Stimulated activated CD4-positive, alpha-beta T cell treated with anti-CD3 and anti-CD28 coated beads, Interleukin-2, amount 100 ng/mL, for 48 hours (primary cell): Measurements from ENCODE around the gene MYH1.

Source experiments
- DNase-seq, 2 donors: peaks; one replicate each; pipeline ENCODE4 v3.0.0-alpha.2; 2020

Gene MYH1

DNA sequence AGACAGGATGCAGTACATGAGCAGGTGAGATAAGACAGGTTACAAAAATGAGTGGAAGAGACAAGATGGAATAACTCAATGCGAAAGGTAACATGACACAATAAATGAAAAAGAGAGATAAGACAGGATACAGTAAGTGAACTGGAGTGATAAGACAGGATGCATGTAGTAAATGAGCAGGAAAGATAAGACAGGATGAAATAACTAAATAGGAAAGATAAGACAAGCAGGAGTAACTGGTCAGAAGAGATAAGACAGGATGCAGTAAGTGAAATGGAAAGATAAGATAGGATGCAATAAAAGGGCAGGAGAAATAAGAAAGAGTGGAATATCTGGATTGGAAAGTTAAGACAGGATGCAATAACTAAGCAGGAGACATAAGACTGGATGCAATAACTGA lies 40.6 kb downstream of the MYH1 start:
- no peak for DNase-seq

DNA sequence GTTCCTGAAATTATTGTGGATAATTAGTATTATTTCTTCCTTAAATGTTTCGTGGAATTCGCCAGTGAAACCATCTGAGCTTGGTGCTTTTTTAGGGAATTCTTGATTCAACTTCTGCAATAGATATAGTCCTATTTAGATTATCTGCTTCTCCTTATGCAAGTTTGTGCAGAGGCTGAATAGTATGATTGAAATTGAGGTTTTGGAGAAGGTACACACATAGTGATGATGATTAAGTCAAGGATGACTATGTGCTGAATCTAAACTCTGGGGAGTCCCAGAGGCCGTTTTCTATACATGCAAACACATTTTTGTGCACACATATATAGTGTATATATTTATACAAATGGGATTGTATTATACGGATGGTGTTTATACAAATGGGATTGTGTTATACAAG lies 43.8 kb downstream of the MYH1 start:
- no peak for DNase-seq

DNA sequence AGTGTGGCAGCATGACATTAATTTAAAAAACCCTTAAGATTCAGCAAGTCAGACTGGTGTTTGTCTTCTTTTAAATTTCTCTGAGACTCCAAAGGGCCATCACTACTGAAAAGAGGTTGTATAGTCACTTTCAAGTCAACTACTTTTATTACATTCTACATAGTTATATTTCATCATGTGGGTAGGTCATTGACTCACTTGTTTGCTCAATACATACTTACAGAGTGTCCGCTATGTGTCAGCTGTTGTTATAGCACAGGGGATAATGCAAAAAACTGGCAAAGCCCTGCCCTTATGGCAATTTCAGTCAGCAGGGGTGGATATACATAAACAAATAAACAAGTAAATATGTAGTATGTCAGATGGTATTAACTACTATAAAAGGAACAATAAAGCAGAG lies 46.5 kb downstream of the MYH1 start:
- no peak for DNase-seq

DNA sequence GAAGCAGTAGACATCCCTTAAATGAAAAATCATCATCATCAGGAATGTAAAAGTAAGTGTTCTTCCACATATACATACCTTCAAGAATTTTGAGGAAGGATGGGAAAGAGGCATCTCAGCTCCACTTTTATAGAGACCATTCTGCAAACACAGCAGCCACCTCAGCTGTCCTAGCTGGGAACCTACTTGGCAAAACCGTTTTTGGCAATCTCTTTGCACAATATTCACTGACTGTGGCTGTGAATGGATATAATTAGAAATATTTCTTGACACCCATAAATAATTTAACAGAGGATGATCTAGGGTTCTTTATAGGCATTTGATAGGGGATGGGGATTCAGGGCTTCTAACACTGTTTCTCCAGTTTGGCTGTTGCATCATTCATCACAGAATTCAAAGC lies 48.9 kb downstream of the MYH1 start, which contains the start of gene MYH4:
Gene MYH4, minus strand, starts transcription at position 101 of the 400 bp plus-strand sequence. CDS start 2,814 bp downstream, outside the sequence.
- no peak for DNase-seq

DNA sequence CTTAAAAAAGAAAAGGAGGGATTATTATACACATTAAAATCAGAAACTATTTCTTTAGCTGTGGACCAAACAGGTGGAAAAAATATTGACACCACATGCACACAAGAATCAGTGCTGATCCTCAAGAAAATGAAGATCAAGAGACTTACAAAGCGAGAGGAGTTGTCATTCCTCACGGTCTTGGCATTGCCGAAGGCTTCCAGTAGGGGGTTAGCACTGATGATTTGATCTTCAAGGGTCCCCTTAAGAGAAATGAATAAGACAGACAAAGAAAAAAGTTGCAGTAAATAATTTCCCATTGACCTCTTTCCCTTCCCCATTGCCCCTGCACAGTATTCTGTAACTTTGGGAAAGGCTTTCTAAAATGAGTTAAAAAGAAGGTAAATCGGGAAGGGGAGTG lies 54.9 kb downstream of the MYH1 start:
- DNase-seq: no peak

DNA sequence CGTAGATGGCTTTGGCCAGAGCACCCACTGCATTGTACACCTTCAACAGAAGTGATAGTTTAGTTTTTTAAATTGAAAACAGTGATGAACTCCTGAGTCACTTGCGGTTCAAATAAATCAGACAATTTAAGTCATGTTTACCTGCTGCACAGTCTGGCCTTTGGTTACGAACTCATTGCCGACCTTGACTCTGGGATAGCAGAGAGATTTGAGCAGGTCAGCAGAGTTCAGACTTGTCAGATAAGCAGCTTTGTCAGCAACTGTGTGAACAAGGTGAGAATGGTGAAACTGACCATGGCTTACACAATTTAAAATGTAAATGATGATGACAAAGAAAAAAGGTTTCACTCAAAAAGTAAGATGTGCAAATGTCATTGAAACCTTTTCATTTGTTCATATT lies 58.3 kb downstream of the MYH1 start:
- DNase-seq: no peak

DNA sequence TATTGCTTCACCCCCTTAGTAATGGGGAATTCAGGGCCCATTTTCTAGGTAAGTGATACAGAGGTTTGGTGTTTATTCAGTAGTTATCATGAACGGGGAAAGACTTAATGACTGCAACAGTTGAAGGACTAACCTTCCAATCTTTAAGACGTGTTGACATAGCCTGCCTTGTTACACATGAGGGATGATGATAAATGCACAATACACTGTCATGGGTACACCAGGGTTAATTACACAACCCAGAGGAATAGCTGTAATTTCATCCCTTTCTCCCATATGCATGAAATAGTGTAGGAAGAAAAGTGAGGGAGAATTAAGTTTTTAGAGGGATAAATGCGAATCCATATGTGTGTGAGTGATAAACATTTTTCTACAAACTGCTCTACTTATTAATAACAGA lies 59.6 kb downstream of the MYH1 start:
- no peak for DNase-seq

DNA sequence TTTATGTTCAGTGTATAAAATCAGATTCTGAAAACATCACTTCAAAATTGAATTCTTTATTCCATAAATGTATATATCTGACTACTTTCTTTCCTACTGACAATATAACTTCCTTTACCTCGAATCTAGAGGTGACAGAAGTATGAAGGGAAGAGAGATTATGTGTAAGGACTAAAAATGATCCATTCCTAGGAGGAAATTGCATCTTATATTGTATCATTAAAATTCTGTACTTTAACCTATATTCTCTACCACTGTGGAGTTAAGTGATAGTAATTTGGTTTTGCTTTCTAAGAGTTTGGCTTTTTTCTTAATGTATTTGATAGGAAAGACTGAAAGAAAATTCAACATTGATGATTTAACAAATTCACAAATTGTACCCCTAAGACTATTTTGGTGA lies 60.4 kb downstream of the MYH1 start:
- DNase-seq: no peak

DNA sequence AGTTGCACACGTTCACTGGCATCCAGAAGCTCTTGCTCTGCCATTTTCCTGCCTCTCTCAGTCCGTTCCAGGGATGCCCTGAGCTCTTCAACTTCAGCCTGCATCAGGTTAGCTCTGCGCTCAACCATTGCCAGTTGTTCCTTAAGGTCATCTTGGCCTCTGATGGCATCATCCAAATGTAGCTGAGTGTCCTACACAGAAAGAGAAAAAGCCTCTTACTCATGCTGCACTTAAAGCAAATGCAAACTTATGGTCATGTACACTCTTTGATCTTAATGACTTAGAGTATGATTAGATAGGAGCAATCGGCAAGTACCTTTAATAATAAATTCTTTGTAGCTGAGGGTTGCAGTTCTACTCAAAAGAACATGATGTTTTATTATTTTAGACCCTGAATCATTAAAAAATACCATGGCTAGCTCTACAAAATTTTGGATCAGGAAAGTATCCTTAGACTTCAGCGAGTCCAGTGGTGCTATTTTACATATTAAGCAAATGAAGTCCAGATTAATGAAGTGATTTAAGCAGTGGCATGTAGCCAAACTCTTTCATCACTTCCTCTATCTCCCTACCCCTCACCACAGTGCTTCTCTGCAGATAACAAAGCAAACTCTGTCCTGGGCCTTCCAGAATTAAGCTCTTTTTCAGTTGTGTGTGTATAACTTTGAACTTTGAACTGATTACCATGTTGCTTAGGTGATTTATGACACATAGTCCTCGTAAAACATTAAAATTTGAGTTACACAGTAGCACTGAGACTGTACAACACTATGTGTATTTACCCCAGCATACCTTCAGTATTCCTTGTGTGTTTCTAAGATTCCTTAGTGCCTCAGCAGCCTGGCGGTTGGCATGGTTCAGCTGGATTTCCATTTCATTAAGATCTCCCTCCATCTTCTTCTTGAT lies 71.1 kb downstream of the MYH1 start:
- no peak for DNase-seq
